ENCODE data around the gene RPL18A.

Gene RPL18A

GRCh38 chr19:17824339-17824738 lies 35.4 kb upstream of the RPL18A start:
- TF ChIP-seq SPI1 (IDR thresholded peaks at IDR 0.05; ENCODE audit: borderline replicate concordance, low read depth) (no peak), POLR2AphosphoS5 (IDR thresholded peaks at IDR 0.05; ENCODE audit: low read depth) (no peak), REST (IDR thresholded peaks at IDR 0.05; ENCODE audit: insufficient replicate concordance, low read depth) (no peak), CTCF (IDR thresholded peaks at IDR 0.05; ENCODE audit: insufficient read depth, low read length) (no peak), GABPA (IDR thresholded peaks at IDR 0.05; ENCODE audit: low read depth) (no peak)
- no peak for DNase-seq (ENCODE audit: low read depth in 1 of 2, low spot score in 1 of 2)

GRCh38 chr19:17826508-17827056 lies 33.1 kb upstream of the RPL18A start:
- no peak for DNase-seq (ENCODE audit: low read depth in 1 of 2, low spot score in 1 of 2)
- TF ChIP-seq CTCF (IDR thresholded peaks at IDR 0.05; ENCODE audit: insufficient read depth, low read length) (no peak), SPI1 (IDR thresholded peaks at IDR 0.05; ENCODE audit: borderline replicate concordance, low read depth) (no peak), POLR2AphosphoS5 (IDR thresholded peaks at IDR 0.05; ENCODE audit: low read depth) (no peak), REST (IDR thresholded peaks at IDR 0.05; ENCODE audit: insufficient replicate concordance, low read depth) (no peak), GABPA (IDR thresholded peaks at IDR 0.05; ENCODE audit: low read depth) (no peak)
- H3K27me3 ChIP-seq (ENCODE audit: insufficient read depth, poor library complexity, severe bottlenecking), result no peaks in the 10 kb centered on the region
- no peak overlapping the region for H3K4me3 ChIP-seq (replicated peaks; ENCODE audit: insufficient read depth, low read length)
- H3K27ac ChIP-seq (replicated peaks), result no peak overlapping the region

More at GRCh38 chr19:17824339-17824738, 35.4 kb upstream of the RPL18A start:
- H3K4me3 ChIP-seq (replicated peaks; ENCODE audit: insufficient read depth, low read length), result no peak overlapping the region
- H3K27ac ChIP-seq (replicated peaks), result no peak overlapping the region
- H3K27me3 ChIP-seq (ENCODE audit: insufficient read depth, poor library complexity, severe bottlenecking), result no peaks in the 10 kb centered on the region

- DNase-seq (ENCODE audit: low read depth in 1 of 2, low spot score in 1 of 2), result no peak
- no peak overlapping the region for H3K4me3 ChIP-seq (replicated peaks; ENCODE audit: insufficient read depth, low read length)
- H3K27me3 ChIP-seq (ENCODE audit: insufficient read depth, poor library complexity, severe bottlenecking), result no peaks in the 10 kb centered on the region
- no peak overlapping the region for H3K27ac ChIP-seq (replicated peaks)
- TF ChIP-seq SPI1 (IDR thresholded peaks at IDR 0.05; ENCODE audit: borderline replicate concordance, low read depth), result no peak
- no peak for TF ChIP-seq GABPA (IDR thresholded peaks at IDR 0.05; ENCODE audit: low read depth)
- TF ChIP-seq REST (IDR thresholded peaks at IDR 0.05; ENCODE audit: insufficient replicate concordance, low read depth), result no peak
- no peak for TF ChIP-seq POLR2AphosphoS5 (IDR thresholded peaks at IDR 0.05; ENCODE audit: low read depth)
- no peak for TF ChIP-seq CTCF (IDR thresholded peaks at IDR 0.05; ENCODE audit: insufficient read depth, low read length)
Observed at GRCh38 chr19:17829855-17830566, 29.7 kb upstream of the RPL18A start.
